Glutamatergic neuron (in vitro differentiated cells): Measurements from ENCODE around the gene PLXNA2. TPM values are rescaled to one million over a fixed set of nuclear protein-coding genes. Genes with fewer than 3 reads are reported as not detected.

Experiments
- DNase-seq: peaks from one replicate; pipeline ENCODE4 v3.0.0; 2022
- H3K27ac Mint-ChIP-seq: one replicate; pipeline ENCODE4 v1.8.0; 2020; ENCODE audit warnings: mild to moderate bottlenecking, mixed read lengths, inconsistent platforms; ENCODE audit not compliant: unreplicated experiment
- H3K27me3 Mint-ChIP-seq: one replicate; pipeline ENCODE4 v1.8.0; 2020; ENCODE audit warnings: mild to moderate bottlenecking, moderate library complexity, mixed read lengths, inconsistent platforms; ENCODE audit not compliant: unreplicated experiment
- H3K36me3 Mint-ChIP-seq: one replicate; pipeline ENCODE4 v1.8.0; 2020; ENCODE audit warnings: mild to moderate bottlenecking, mixed read lengths, inconsistent platforms; ENCODE audit not compliant: unreplicated experiment
- H3K4me1 Mint-ChIP-seq: one replicate; pipeline ENCODE4 v1.8.0; 2020; ENCODE audit warnings: mild to moderate bottlenecking, low read depth, mixed read lengths, inconsistent platforms; ENCODE audit not compliant: unreplicated experiment
- H3K4me3 Mint-ChIP-seq: one replicate; pipeline ENCODE4 v1.8.0; 2020; ENCODE audit warnings: mild to moderate bottlenecking, mixed read lengths, inconsistent platforms; ENCODE audit not compliant: unreplicated experiment
- H3K9me3 Mint-ChIP-seq: one replicate; pipeline ENCODE4 v1.8.0; 2020; ENCODE audit warnings: mild to moderate bottlenecking, moderate library complexity, mixed read lengths, inconsistent platforms; ENCODE audit not compliant: unreplicated experiment
- CTCF ChIP-seq: fragments of 200-600 bp; sonication (generic); IDR thresholded peaks from one replicate; pipeline ENCODE4 v1.5.0; 2021; ENCODE audit not compliant: partially characterized antibody, unreplicated experiment
- total RNA-seq: library from RNA; stranded (reverse); fragmentation: NEBNext Ultra II Directional; extraction: Animal tissue kit (Norgen Biotek cat#: 25700); gene quantifications from one replicate; pipeline ENCODE4 v1.2.1, GENCODE V29; 2021; ENCODE audit not compliant: unreplicated experiment

Gene PLXNA2
- total RNA-seq, 1 donor from 2014 or later: 66.0 TPM

GRCh38 chr1:208139434-208140045, 104.6 kb downstream of the PLXNA2 start:
- Mint-ChIP-seq H3K27me3 (peaks cover 5% of the 10 kb centered on the region), H3K4me1 (peaks cover 11% of the 10 kb centered on the region), H3K4me3 (no peak overlapping the region), H3K9me3 (no peaks in the 10 kb centered on the region), H3K27ac (no peak overlapping the region), H3K36me3 (no peaks in the 10 kb centered on the region)
- TF ChIP-seq CTCF: no peak
- DNase-seq: no peak

GRCh38 chr1:208137193-208137592, 107.0 kb downstream of the PLXNA2 start:
- H3K27ac Mint-ChIP-seq: no peak overlapping the region
- H3K4me1 Mint-ChIP-seq: peaks cover 11% of the 10 kb centered on the region
- peaks cover 3% of the 10 kb centered on the region for H3K27me3 Mint-ChIP-seq
- peaks cover 2% of the 10 kb centered on the region for H3K9me3 Mint-ChIP-seq
- no peak for DNase-seq
- H3K4me3 Mint-ChIP-seq: no peak overlapping the region
- no peaks in the 10 kb centered on the region for H3K36me3 Mint-ChIP-seq
- no peak for TF ChIP-seq CTCF

GRCh38 chr1:208136459-208137182, 107.6 kb downstream of the PLXNA2 start:
- no peak overlapping the region for H3K4me3 Mint-ChIP-seq
- no peak for DNase-seq
- no peak overlapping the region for H3K27ac Mint-ChIP-seq
- H3K36me3 Mint-ChIP-seq: no peaks in the 10 kb centered on the region
- H3K4me1 Mint-ChIP-seq: peaks cover 16% of the 10 kb centered on the region
- peaks cover 2% of the 10 kb centered on the region for H3K9me3 Mint-ChIP-seq
- TF ChIP-seq CTCF: no peak
- H3K27me3 Mint-ChIP-seq: peaks cover 3% of the 10 kb centered on the region

- Mint-ChIP-seq H3K27ac (no peak overlapping the region), H3K27me3 (peaks cover 3% of the 10 kb centered on the region), H3K4me3 (no peak overlapping the region), H3K4me1 (peaks cover 17% of the 10 kb centered on the region), H3K36me3 (no peaks in the 10 kb centered on the region), H3K9me3 (peaks cover 2% of the 10 kb centered on the region)
- no peak for TF ChIP-seq CTCF
- DNase-seq: no peak
Measured at GRCh38 chr1:208135354-208135753, 108.8 kb downstream of the PLXNA2 start.

GRCh38 chr1:208134491-208134890, 109.7 kb downstream of the PLXNA2 start:
- Mint-ChIP-seq H3K27ac (no peak overlapping the region), H3K4me3 (no peak overlapping the region), H3K4me1 (peaks cover 17% of the 10 kb centered on the region), H3K9me3 (peaks cover 2% of the 10 kb centered on the region), H3K36me3 (no peaks in the 10 kb centered on the region), H3K27me3 (peaks cover 3% of the 10 kb centered on the region)
- TF ChIP-seq CTCF: no peak
- no peak for DNase-seq
